ENCODE results near the gene EVI2B.
"Not testable (repeated sequence)": the region's sequence is repeated elsewhere in the genome, so short reads cannot be mapped to it uniquely, and the experiment has no call there.

The EVI2B gene

DNA sequence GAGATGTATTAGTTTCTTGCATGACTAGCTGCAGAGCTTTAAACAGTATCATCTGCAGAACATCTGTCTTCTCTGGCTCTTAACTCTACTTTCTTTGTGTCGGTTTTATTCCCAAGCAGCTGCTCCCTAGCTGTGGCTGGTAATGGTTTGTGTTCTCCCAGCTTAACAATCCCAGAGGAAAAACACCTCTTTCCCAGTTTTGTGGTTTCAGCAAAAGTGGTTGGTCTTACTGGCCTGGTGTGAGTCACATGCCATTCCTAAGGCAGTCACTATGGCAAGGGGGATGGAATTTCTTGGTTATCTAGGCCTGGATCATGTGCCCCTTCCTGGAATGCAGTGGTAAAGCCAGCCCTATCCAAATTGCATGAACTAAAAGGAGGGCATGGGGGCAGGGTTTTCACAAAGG lies 44.3 kb downstream of the EVI2B start:
- DNase-seq (ENCODE audit: low read depth in 2 of 2), result no peak

DNA sequence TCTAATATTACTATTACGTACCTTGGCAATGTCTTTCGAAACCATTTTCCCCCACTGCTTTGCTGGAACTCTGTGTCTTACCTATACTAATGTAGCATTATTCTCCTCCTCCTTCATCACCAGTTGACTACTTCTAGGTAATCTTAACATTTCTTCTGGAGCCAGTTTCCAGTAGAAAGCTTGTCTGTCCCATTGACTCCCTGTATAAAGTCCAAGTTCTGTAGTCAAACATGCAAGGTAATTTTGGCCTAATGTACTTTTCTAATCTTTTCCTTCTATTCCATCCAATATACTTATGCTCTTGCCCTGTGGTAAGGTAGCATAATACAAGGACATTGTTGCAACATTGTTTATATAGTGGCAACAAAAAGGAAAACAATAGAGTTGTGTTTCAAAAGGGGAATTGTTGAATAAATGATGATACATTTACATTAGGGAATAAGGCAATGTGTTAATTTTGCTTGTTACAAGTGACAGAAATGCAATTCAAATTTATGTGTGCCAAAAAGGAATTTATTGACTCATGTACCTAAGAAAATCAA lies 44.7 kb downstream of the EVI2B start:
- DNase-seq (ENCODE audit: low read depth in 2 of 2), result no peak

DNA sequence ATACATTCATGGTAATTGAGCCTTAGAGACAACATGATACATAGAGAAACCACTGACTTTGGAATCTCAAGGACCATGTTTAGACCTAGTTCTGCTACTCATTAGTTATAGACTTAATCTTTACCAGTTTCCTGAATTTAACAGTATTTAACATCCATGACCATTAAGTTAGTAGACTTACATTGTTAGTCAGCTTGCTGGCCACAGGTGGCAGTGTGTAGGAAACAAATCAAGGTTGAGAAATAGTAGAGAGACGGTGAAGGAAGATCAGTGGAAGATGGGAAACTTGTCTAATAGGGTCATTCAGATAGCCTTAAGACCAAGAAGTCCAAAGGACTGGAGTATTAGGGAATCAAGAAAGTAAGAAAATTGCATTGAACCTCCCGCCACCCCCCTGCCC lies 47.8 kb downstream of the EVI2B start:
- DNase-seq (ENCODE audit: low read depth in 2 of 2), result no peak

DNA sequence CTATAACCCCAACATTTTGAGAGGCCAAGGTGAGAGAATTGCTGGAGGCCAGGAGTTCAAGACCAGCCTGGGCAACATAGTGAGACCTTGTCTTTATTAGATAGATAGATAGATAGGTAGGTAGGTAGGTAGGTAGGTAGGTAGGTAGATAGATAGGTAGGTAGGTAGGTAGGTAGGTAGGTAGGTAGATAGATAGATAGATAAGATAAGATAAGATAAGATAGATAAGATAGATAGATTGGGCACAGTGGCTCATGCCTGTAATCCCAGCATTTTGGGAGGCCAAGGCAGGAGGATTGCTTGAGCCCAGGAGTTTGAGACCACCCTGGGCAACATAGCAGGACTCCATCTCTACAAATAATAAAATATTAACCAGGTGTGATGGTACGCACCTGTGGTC lies 50.9 kb downstream of the EVI2B start:
- not testable (repeated sequence) for DNase-seq (ENCODE audit: low read depth in 2 of 2)

DNA sequence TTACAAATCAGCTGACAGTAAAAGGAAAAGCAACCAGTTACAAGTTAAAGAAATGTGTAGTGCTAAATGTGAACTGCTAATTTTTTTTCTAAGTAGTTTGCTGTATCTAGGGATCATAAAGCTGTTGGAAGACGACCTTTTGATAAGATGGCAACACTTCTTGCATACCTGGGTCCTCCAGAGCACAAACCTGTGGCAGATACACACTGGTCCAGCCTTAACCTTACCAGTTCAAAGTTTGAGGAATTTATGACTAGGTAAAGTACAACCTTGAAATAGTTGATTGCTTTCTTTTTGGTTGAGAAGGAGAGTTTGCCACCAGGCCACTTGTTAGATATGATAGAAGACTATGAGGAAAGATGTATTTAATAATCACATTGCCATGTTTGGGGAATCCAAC lies 52.3 kb downstream of the EVI2B start:
- DNase-seq (ENCODE audit: low read depth in 2 of 2), result no peak

DNA sequence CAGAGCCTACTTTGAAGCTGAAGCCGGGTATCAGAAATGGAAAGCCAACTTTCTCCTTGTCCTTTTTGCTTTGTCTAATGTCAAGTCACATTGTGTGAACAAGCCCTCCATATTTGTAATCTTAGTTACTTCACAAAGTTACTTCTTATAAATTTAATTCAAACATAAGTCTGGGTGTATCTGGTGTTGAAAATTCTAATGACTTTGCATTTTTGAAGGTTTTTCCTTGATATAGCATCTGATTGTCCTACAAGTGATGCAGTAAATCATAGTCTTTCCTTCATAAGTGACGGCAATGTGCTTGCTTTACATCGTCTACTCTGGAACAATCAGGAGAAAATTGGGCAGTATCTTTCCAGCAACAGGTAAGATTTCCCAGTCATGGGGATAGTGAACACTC lies 53.7 kb downstream of the EVI2B start:
- DNase-seq (ENCODE audit: low read depth in 2 of 2), result no peak

DNA sequence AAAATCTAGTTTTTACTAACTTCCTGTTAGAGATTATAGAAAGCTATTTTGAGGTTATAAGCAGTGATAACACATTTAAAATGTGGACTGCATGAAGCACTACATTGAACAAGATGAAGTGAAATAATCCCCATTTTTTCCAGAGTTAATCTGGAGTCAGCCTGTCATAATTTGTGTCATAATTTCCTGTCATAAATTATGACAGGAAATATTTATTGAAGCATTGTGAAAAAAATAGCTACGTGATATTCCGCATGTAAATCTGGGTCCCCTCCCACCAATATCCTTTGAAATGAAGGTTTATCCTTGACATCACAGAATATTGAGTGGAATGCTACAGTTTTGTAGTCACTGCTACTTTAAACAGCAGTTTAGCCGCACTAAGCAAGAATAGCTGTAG lies 56.9 kb downstream of the EVI2B start:
- no peak for DNase-seq (ENCODE audit: low read depth in 2 of 2)

DNA sequence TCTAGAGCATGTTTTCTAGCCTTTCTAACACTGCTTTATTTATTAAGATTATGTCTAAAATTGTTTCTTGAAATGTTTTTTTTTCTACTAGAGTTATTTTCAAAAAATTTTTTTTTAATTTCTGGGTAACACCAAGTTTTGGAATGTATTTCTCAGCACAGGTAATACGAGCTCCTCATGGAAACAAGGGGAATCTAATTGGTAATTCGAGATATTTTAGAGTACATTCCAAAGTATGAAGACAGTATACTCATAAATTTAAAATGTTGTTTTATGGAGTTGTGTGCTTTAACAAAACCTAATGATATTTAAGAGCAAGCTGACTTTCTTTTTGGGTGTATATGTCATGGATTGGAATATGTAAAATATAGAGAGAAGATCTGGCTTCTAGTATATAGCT lies 59.2 kb downstream of the EVI2B start:
- DNase-seq (ENCODE audit: low read depth in 2 of 2), result no peak

All from stimulated activated CD4-positive, alpha-beta T cell treated with anti-CD3 and anti-CD28 coated beads, Interleukin-1b, Interleukin-23, amount 100 ng/mL, for 1 hour (primary cell).